Skeletal muscle cell (primary cell): ENCODE measurements around the gene TAF1C.

Source experiments
- DNase-seq: peaks from one replicate; pipeline ENCODE4 v3.0.0-alpha.2; 2010; ENCODE audit warnings: low read depth
- H3K4me3 ChIP-seq: 2 replicates; pipeline ENCODE4 v1.5.1; 2011; ENCODE audit warnings: low read depth, mild to moderate bottlenecking, control low read depth, low read length, moderate library complexity

The TAF1C gene

DNA sequence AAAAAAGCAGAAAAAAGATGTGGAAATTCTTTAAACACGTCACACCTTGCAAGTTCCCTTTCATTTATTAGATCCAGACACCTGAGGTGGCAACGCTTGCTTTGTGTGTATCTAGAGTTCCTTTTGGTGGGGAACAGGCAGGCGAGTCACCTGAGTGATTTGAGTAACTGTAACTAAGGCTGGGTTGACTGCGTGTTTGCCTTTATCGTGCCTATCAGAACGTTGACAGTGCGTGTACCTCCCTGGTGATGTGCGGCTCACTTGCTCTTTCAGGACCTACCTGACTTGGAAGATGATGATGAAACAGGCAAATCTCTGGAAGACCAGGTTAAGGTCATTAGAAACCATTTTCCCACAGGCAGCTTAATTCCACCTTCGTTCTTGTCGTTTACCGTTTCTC is 12.5 kb downstream of the TAF1C start:
- no peak overlapping the region for H3K4me3 ChIP-seq
- no peak for DNase-seq

DNA sequence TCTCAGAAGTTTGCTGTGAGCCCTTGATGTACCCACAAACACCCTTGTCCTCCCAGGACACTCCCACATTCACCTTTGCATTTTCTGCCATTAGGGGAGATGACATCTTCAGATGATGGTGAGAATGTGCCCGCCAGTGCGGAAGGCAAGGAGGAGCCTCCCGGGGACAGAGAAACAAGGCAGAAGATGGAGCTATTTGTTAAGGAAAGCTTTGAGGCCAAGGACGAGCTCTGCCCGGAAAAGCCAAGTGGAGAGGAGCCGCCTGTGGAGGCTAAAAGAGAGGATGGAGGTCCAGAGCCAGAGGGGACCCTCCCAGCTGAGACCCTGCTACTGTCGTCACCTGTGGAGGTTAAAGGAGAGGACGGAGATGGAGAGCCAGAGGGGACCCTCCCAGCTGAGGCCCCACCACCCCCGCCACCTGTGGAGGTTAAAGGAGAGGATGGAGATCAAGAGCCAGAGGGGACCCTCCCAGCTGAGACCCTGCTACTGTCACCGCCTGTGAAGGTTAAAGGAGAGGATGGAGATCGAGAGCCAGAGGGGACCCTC is 17.0 kb downstream of the TAF1C start:
- no peak for DNase-seq
- no peak overlapping the region for H3K4me3 ChIP-seq

DNA sequence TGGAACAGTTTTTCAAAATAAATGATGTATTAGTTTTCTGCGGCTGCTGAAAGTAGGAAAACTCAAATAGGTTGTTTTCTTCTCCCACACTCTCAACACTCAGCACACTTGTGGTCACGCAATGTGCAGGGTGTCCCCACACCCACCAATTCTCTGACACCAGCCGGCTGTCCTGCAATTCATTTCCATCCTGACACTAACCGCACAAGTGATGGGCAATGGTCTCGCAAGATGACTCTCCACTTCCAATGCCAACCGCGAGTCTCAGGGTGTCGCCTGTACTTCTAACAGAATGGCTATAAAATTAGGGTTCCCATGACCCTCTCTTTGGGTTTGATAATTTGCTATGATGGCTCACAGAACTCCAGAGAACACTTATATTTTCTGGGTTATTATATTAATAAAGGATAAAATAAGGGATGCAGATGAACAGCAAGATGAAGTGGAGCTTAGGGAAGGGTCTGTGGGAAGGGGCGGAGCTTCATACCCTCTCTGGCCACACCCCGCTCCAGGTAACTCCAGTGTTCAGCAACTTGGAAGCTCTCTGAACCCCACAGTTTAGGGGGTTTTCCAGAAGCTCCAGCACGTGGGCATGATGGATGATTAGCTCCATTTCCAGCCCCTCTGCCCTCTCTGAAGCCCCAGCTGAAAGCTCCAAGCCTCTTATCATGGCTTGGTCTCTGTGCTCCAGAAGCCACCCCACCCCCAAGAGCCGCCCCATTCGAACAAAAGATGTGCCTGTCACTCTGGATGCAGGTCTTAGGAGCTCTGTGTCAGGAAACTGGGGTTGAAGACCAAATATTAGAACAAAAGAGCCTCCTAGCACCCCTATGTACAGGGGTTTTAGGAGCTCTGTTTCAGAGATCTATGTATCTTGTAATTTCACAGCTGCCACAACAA is 19.8 kb downstream of the TAF1C start:
- no peak overlapping the region for H3K4me3 ChIP-seq
- DNase-seq, result no peak

DNA sequence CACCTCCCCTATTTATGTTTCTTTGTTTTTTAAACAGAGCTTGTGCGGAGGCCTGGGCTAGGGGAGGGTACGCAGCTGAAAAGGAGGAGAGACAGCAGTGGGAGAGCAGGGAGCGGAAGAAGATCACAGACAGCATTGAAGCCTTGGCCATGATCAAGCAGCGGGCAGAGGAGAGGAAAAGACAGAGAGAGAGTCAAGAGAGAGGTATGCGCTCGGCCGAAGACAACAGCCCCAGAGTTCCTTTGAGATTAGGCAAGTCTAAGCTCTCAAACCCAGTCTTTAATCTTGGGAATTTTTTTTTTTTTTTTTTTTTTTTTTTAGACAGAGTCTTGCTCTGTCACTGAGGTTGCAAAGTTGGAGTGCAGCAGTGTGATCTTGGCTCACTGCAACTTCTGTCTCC is 21.1 kb downstream of the TAF1C start:
- H3K4me3 ChIP-seq, result no peak overlapping the region
- no peak for DNase-seq

DNA sequence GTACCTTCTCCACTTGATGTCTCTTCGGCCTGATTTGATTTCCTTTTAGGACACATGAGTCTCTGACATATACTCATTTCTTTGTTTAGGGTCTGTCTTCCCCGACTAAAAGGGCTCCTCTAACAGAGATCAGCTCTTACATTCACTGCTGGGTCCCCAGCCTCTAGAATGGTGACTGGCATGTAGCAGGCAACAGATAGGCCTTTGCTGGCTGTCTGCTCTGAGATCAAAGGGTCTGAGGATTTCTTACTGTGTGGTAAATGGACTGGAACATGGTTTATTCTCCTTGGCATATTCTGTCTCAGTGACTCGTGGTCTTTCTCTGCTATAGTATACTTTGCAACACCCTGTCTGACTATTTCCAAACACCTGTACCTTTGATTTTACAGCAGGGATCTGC is 25.1 kb downstream of the TAF1C start:
- H3K4me3 ChIP-seq, result no peak overlapping the region

DNA sequence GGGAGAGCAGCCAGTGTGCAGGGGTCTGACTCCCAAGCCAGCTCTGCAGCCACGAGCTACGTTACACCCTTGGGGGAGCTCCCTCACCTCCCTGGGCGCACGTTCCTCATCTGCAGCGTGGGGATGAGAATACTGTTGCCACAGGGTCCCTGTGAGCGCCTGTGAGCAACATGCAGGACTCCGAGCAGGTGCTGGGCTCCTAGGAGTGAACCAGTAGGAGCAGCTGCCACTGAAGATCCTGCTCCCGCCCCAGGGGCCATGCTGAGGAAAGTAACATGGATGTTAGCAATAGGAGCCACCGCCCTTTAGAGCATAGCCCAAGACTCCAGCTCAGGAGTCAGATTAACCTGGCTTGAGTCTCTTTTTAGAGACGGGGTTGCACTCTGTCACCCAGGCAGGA is 25.8 kb downstream of the TAF1C start:
- H3K4me3 ChIP-seq, result no peak overlapping the region
- DNase-seq, result no peak

More for the DNA sequence above, 25.1 kb downstream of the TAF1C start:
- DNase-seq, result no peak

DNA sequence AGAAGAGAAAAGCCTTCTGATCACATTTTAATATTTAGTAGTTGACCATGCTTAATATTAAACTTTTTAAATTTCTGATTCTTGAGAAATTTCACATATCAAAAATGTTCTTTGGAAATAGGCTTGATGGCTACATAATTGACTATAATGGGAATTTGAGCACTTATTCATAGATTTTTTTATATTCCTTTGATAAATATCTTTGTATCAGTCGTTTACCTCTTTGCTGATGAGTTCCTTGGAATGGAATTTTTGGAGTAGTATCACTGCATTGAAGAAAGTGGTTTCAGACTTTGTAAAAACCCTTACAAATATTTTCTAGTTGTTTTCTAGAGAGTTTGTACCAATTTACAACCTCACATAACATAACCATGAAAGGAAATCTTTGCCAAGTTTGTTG is 27.1 kb downstream of the TAF1C start:
- no peak for DNase-seq
- no peak overlapping the region for H3K4me3 ChIP-seq

DNA sequence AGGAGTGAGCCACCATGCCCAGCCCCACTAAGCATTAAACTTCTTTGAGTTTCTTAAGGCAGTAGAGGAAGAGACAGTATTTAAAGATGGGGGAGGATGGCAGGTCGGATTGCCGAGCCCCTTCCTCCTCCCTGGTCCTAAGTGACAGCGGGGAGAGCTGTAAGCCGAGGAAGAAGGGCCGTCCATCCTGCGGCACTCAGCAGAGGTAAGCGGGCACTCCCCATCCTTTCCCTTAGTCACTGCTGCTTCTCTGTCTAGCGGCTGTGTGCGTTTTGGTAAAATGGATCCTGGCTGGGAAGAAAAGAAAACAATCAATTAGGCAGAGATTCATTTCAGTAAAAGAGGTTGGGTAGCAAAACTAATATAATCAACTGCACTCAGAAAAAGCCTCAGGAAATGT is 27.9 kb downstream of the TAF1C start:
- no peak for DNase-seq
- no peak overlapping the region for H3K4me3 ChIP-seq

DNA sequence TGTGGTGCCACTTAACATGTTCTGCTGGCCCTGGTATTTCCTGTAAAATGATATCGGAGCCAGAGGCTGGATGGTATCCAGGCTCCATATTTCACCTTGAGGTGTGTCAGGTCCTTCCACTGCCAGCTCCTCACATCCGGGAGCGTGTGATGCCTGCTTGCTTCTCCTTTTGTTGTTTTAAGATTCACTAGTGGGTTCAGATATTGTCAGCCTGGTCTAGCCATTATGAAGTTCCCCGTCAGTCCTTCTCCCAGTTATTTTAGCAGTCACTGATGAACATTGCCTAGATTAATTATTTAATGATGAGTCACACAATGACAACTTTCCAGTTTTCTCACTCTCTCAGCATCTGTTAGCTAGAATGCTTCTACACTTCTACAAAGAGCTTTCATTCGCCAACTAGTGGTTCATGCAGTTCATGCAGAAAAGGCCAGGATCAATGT is 30.5 kb downstream of the TAF1C start:
- no peak for DNase-seq
- no peak overlapping the region for H3K4me3 ChIP-seq

DNA sequence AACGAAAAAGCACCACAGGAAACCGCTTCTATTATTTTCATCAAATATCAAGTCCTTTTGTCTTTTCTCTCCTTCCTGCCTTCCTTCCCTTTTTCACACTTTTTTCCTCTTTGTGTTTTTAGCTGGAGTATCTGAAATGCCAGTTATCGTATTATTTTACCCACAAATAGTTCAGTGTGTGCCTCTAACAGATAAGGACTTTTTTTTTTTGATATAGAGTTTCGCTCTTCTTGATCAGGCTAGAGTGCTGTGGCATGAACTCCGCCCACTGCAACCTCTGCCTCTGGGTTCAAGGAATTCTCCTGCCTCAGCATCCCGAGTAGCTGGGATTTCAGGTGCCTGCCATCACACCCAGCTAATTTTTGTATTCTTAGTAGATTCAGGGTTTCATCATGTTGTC is 31.1 kb downstream of the TAF1C start:
- H3K4me3 ChIP-seq, result no peak overlapping the region
- DNase-seq, result no peak

DNA sequence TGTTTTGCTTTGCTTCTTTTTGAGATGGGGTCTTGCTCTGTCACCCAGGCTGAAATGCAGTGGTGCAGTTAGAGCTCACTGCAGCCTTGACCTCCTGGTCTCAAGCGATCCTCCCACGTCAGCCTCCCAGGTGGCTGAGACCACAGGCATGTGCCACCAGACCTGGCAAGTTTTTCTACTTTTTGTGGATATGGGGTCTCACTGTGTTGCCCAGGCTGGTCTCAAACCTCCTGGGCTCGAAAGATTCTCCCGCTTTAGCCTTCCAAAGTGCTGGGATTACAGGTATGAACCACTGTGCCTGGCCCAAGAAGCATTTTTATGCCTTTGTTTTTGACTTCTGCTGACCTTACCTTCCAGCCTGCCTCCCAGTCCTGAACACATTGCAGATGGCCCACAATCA is 31.6 kb downstream of the TAF1C start:
- no peak overlapping the region for H3K4me3 ChIP-seq
- no peak for DNase-seq

DNA sequence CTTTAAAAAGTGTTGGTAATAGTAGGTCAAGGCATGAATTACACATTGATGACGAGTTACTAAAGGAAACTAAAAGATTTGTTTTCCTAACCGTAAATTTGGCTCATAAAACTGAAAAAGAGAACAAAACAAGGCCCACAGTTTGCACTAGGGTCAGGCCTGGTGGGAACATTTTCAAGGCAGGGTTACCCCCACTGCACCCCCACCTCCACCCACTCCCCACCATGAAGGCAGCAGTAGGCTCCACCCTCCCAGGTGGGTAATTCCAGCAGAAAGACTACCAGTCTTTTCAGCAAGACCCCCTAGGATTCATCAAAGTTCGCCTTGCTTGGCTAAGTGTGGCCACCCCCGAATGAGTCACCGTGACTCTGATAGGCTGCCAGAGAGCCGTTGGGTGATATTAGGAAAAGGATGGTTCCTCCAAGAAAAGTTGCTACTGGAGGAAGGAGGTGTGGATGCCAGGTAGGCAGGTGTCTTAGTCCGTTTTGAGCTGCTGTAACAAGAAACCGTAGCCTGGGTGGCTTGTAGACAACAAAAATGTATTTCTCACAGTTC is 33.1 kb downstream of the TAF1C start:
- DNase-seq, result no peak
- no peak overlapping the region for H3K4me3 ChIP-seq

DNA sequence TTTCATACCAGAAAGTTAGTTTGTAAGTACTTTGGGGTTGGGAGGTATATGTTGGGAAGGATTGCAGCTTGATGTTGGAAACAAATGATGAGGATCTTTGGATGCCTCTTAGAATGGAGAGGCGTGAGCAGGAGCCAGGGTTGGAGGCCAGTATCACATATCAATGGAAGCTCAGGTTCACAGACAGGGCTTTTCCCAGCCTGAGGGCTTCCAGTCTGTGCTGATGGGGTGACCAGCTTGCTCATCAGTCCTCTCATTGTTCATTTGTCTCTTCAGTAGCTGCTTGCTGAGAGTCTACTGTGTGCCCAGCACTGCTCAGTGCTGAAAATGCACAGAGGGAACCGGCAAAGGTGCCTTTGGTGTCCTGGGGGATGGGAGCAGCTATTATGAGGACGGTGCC is 35.9 kb downstream of the TAF1C start:
- H3K4me3 ChIP-seq, result no peak overlapping the region
- DNase-seq, result no peak

DNA sequence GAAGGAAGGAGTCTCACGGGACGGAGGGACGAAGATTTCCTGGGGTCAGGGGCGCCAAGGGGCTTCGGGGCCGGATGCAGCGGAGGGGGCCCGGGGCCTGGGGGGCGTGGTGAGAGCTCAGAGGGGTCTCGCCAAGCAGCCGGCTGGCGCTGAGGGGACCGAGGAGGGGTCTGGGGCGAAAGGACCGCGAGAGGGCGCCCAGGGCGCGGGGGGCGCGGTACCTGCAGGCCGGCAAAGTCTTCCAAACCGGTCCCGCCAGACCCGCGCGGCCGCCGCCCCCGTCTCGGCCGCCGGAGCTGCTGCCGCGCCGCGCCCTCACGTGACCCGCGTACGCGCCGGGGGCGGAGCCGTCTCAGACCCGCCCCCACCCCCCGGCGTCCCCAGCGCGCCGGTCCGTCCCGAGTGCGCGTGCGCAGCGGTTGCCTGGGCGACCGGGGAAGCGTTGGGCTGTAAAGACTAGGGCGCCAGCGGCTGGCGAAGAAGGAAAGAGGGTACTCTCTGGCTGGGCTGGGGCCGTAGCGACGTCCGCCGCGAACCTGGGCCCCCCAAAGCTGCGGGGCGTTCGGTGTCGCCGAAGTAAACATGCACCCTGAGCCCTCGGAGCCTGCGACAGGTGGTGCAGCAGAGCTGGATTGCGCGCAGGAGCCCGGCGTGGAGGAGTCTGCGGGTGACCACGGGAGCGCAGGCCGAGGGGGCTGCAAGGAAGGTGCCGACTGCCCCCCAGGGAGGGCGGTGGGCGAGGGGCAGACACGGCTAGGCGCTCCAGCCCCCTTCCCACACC is 41.8 kb downstream of the TAF1C start, which contains the start of the genes DNAAF1 and HSDL1:
Gene DNAAF1, plus strand, starts transcription at position 450 of the 781 bp plus-strand sequence. Its CDS starts 133 bp downstream, at position 583.
Gene HSDL1, minus strand, starts transcription at position 319 of the 781 bp plus-strand sequence. CDS start 13,856 bp downstream, outside the sequence.
- H3K4me3 ChIP-seq, result peak within 1 kb of the TSS; percentile 79
- DNase-seq, result peak; percentile 27

DNA sequence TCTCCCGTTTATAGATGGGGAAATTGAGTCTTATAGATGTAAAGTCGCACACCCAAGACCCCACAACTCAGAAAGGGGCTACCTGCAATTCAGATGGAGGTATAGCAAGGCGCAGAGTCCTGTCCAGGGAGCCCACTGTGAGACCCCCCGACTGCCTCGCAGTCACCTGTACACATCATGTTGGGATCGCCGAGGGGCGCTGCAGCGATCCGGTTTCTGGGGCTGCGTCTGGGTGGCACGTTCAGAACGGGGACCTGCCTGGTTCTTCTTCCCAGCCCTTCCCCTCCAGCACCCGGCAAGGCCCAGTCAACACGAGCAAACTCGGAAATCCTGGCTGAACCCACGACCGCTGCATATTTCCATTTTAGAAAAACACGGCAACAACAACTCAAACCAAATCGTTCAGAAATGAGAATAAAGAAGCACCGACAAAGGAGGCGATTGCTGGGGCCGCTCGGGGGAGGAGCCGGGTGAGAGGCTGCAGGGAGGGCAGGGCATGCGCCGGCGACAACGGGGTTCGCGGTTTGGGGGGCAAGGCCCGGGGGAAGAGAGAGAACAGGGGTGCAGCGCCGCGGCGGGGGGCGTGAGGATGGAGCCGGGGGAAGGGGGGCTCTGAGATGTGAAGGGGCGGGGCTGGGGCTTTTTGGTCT is 42.5 kb downstream of the TAF1C start:
- H3K4me3 ChIP-seq, result peak overlapping the region; percentile 79
- no peak for DNase-seq

DNA sequence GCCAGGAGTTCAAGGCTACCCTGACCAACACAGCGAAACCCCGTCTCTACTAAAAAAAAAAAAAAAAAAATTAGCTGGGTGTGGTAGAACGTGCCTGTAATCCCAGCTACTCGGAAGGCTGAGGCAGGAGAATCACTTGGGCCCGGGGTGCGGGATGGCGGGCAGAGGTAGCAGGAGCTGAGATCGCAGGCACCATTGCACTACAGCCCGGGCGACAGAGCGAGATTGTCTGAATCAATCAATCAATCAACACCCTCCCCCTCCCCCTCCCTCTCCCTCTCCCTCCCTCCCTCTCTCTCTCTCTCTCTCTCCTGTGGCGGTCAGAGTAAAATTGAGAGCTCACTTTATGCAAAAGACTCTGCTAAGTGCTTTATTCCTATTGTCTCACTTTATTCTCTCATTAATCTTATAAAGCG is 43.1 kb downstream of the TAF1C start:
- no peak for DNase-seq
- peak overlapping the region; percentile 79 for H3K4me3 ChIP-seq

DNA sequence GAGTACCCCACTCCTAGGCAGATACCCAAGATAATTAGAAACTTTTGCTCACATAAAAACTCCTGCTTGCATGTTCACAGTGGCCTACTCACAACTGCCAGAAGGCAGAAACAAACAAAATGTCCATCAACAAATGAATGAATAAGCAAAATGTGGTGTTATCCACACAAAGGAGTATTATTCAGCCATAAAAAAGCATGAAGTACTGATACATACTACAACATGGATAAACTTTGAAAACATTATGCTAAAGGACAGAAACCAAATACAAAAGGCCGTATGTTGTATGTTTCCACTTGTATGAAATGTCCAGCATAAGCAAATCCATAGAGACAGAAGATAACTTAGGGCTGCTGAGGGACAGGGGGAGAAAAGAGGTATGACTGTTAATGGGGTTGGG is 43.8 kb downstream of the TAF1C start:
- no peak overlapping the region for H3K4me3 ChIP-seq

DNA sequence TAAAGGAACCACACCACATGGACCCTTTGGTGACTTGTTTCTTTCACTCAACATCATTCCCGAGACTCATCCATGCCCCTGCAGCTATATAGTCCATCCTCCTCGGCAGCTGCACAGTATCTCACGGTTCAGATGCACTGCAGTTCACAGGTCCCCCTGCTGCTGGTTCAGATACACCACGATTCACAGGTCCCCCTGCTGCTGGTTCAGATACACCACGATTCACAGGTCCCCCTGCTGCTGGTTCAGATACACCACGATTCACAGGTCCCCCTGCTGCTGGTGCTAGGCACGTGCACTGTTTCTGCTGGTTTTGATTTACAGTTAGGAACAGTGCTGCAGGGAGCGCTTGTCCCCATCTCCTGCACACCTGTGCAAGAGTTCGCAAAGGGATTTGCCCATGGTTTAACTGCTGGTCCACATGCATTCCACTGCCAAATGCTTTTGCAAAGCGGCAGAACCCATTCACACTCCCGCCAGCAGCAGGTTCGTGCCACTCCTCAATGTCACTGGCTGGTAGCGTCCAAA is 45.6 kb downstream of the TAF1C start:
- no peak for DNase-seq
- H3K4me3 ChIP-seq, result no peak overlapping the region

More for the DNA sequence above, 43.8 kb downstream of the TAF1C start:
- no peak for DNase-seq

DNA sequence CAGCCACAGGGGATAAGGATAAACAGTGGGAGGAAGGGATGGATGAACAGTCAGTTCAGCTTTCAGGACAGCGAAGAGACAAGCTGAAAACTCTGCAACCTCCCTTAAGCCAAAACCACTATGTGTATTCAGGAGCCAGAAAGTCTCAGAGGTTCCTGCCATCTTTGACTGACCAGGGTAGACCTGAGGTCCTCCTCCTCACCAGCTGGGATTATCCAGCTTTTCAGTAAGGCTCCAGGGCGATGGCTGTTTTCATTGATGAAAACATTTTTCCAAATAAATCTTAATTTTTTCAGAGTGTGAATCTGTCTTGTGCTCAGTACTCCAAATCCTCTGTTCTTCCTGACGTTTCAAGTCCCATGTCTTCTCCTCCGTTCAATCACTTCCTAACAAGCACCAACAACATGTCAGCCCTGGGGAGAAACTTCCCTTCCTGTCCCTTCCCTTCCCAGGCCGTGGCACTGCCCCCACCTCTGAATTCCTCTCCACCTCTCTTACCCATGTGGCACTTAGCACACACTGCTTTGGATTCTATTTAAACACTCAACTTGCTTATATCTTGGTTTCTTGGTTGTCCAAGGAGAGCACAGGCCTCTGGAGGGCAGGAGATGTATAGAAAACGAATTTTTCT is 47.1 kb downstream of the TAF1C start:
- H3K4me3 ChIP-seq, result no peak overlapping the region
- no peak for DNase-seq
